Measurements from ENCODE around the gene HOXC9.

The HOXC9 gene

GRCh38 chr12:54028314-54029201, 28.6 kb downstream of the HOXC9 start, which contains the start of gene HOXC6:
Gene HOXC6 (plus strand): TSS chr12:54028440. CDS start chr12:54028522, 82 bp downstream.
- DNase-seq (ENCODE audit: low read depth, low spot score), result no peak

- DNase-seq (ENCODE audit: low read depth, low spot score), result no peak
Measured at GRCh38 chr12:54029529-54030441, 29.8 kb downstream of the HOXC9 start.

GRCh38 chr12:54030442-54030801, 30.5 kb downstream of the HOXC9 start:
- no peak for DNase-seq (ENCODE audit: low read depth, low spot score)

DNA sequence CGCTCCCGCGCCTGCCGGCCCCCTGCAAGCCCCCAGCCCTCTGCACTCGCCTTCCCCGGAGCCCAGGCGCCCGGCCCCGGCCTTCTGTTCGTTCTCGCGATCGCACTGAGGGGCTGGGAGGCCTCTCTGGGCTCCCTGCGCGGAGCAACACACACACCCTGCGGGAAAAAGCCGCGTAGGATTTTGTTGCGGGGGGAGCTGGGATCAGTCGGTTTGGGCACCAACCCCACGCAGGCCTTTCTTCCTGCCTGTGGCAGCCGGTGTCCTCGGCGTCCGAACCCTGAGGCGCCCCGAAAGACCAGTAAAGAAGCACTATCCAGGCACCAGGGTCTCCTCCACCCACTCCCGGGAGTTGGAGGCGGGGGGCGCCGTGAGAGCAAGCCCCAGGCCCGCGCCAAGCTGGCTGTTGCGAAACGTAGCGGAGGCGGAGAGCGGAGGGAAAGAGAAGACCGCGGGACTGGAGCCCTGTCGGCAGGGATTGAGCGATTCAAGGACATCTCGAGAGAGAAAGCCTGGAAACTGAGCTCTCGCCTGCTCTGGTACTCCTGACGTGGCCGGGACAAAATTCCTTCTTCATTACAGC, 31.0 kb downstream of the HOXC9 start:
- DNase-seq (ENCODE audit: low read depth, low spot score), result no peak

GRCh38 chr12:54031480-54031879, 31.5 kb downstream of the HOXC9 start:
- DNase-seq (ENCODE audit: low read depth, low spot score), result no peak

DNA sequence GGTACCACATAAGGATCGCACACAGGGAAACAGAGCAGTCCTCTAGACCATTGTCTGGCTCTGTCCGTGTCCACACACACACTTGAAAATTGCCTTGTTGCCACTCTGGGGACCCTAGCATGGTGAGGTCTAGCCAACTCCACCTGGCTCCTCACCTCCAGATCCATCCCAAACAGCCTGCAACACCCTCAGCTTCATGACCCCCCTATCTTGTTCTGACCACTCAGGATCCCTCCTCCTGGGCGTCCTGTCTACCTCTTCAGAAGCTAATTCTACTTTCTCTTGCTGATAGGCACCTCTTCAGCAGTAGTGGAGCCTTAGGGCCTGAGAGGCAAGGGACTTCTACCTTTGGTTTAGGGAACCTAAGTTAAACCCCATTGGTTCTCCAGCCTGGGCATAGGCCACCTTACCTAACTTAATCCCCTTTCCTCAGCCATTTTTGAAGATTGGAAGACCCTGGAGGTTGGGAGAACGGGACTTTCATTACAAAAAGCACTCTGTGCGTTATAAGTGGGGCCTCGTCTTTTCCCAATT, 32.2 kb downstream of the HOXC9 start:
- DNase-seq (ENCODE audit: low read depth, low spot score), result no peak

DNA sequence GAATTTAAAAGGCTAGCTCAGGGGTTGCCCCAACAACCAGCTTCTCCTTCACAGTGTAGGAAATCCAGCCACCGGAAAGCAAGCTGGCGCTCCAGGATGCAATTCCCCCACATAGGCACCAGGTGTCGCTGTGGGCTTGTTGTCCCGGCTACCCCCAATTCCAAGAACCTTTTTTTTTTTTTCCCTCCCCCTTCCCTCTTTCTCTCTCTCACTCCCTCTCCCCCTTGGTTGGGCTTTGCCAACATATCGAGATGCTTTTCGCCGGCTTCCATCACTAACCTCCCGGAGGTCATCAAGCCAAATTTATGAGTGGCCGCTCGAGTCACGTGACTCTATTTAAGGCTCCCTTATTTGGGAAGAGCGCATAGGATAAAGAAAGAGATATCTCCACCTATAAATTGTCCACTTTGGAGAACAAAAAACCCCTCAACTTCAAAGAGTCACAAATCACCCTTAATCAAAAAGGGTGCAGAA, 32.7 kb downstream of the HOXC9 start, which contains the start of gene HOXC5:
HOXC5 (plus strand) TSS at position 424 of the 474 bp plus-strand sequence. CDS start 73 bp downstream, outside the sequence.
- DNase-seq (ENCODE audit: low read depth, low spot score), result peak; percentile 6

GRCh38 chr12:54033106-54033979, 33.4 kb downstream of the HOXC9 start:
- DNase-seq (ENCODE audit: low read depth, low spot score), result no peak

DNA sequence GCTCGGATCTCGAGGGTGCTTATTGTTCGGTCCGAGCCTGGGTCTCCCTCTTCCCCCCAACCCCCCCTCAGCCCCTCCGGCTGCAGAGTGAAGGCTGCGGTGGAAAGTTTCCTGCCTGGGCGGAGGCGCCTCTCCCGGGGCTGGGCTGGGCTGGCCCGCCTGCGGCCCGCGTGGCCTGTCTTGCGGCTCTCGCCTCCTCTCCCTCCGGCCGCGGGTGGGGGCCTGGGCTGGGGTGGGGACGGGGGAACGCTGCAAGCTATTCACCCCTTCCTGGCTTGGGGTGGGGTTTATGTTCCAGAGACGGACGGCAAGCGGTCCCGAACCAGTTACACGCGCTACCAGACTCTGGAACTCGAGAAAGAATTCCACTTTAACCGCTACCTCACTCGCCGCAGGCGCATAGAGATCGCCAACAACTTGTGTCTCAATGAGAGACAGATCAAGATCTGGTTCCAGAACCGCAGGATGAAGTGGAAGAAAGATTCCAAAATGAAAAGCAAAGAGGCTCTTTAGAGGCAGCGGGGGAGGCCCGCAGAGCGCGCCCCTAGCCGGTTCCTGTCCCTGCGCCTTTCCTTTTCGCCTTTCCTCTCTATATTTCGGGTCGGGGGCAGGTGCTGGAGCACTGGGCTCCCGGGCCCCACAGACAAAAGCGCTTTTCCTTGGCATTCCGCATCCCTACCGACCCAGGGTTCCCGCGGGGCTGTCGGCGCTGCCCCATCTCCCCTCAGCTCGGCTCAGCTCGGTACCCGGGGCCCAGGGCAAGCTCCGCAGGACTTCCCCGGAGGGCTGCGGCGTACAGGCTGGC, 34.2 kb downstream of the HOXC9 start:
- no peak for DNase-seq (ENCODE audit: low read depth, low spot score)

DNA sequence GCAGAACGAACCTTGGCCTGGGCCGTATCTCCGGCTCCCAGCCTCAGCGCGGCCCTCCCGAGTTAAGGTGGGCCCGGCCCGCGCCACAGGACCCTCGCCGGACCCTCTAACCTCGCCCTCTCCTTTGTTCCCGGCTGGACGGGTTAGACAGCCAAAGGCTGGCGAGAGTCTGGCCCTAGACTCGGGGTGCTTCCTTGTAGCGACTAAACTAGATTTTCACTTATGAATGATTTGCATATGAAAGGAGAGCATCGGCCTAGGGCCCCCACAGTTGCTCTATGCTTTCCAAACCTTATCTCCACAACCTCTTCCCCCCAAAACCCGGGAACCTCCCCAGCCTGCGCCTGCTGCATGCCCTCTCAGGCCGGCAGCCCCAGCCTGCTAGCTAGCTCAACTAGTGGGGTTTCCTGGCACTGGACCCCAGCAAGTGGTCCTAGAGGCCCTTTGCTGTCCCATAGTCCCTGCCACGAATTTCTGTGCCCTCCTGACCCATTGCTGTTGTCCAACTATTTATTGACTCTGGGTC, 34.9 kb downstream of the HOXC9 start:
- no peak for DNase-seq (ENCODE audit: low read depth, low spot score)

GRCh38 chr12:54035568-54036264, 35.8 kb downstream of the HOXC9 start:
- DNase-seq (ENCODE audit: low read depth, low spot score), result no peak

GRCh38 chr12:54036620-54037359, 36.8 kb downstream of the HOXC9 start:
- DNase-seq (ENCODE audit: low read depth, low spot score), result no peak

DNA sequence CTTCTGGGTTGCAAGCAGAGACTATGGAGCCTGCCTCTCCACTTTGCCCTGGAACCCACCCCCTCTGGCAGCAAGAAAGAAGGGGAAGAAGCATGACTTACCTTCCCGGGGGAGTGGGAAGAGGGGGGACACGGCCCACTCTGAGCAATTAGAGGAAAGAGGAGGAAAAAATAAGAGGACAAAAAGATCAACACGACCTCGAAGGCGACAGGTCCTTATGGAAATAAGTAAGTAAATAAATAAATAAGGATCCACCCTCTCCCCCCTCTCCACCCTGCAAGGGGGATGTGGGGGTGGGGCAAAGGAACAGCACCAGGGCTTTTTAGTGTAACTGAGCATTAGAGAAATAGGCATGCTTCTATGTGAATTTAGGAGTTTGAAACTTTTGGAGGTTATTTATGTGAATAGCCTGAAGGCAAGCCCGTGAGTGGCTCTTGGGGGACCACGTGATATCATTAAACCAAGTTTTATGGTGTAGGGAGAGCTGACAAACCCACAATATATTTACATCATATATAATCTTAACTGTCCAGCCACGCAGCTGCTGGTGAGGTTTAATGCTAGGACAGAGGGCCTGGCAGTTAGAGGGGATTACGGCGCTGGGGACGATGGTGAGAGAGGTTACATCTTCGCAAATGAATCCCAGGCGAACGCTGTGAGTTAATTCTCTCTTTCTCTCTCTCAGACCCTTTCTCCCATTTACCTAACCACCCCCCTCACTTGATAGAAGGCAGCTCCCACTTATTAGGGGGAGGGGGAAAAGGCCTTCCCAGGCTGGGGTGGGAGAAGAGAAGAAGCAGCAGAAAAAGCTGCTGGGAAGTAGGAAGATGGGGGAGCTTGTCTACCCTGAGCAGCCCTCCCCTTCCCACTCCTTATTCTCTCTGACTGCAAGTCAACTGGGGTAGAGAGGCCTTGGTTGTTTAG, 37.7 kb downstream of the HOXC9 start:
- no peak for DNase-seq (ENCODE audit: low read depth, low spot score)

- no peak for DNase-seq (ENCODE audit: low read depth, low spot score)
Measured at GRCh38 chr12:54038284-54038870, 38.4 kb downstream of the HOXC9 start.

GRCh38 chr12:54038871-54039414, 39.0 kb downstream of the HOXC9 start:
- DNase-seq (ENCODE audit: low read depth, low spot score), result no peak

- no peak for DNase-seq (ENCODE audit: low read depth, low spot score)
Measured at GRCh38 chr12:54039417-54040147, 39.6 kb downstream of the HOXC9 start.
